Mammary epithelial cell (primary cell): ENCODE data around the gene S100A8.

Source experiments
- EZH2 ChIP-seq: IDR thresholded peaks from 2 replicates; pipeline ENCODE4 v1.6.1; 2012; ENCODE audit warnings: low read length, inconsistent platforms, borderline replicate concordance
- TF ChIP-seq, protein P1 (sequence below), 2 donors: IDR thresholded peaks in 1 of 2; conservative IDR thresholded peaks in 1 of 2; 2 replicates each; pipeline ENCODE4 v1.5.1; 2011 to 2012; ENCODE audit warnings: inconsistent platforms in 2 of 2, low read length in 2 of 2, mild to moderate bottlenecking in 2 of 2, control low read depth in 1 of 2, low read depth in 1 of 2; ENCODE audit not compliant: insufficient read depth in 1 of 2; ENCODE audit errors: extremely low read depth in 1 of 2

GRCh38 chr1:153366261-153366660 lies 24.6 kb downstream of the S100A8 start:
- no peak for TF ChIP-seq EZH2
- TF ChIP-seq, protein P1, sequence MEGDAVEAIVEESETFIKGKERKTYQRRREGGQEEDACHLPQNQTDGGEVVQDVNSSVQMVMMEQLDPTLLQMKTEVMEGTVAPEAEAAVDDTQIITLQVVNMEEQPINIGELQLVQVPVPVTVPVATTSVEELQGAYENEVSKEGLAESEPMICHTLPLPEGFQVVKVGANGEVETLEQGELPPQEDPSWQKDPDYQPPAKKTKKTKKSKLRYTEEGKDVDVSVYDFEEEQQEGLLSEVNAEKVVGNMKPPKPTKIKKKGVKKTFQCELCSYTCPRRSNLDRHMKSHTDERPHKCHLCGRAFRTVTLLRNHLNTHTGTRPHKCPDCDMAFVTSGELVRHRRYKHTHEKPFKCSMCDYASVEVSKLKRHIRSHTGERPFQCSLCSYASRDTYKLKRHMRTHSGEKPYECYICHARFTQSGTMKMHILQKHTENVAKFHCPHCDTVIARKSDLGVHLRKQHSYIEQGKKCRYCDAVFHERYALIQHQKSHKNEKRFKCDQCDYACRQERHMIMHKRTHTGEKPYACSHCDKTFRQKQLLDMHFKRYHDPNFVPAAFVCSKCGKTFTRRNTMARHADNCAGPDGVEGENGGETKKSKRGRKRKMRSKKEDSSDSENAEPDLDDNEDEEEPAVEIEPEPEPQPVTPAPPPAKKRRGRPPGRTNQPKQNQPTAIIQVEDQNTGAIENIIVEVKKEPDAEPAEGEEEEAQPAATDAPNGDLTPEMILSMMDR (conservative IDR thresholded peaks at IDR 0.05 in 1 of 2, IDR thresholded peaks at IDR 0.05 in 1 of 2; ENCODE audit: extremely low read depth in 1 of 2, insufficient read depth in 1 of 2, low read depth in 1 of 2, low read length in 2 of 2), result no peak
